NCI-H526 treated with DMSO at 0.1 percent for 48 hours (cell line): ENCODE data around the gene MEF2D.
A peak's percentile ranks its signal among the peaks of the same experiment; 100 is the strongest.

Experiments
- DNase-seq: peaks from one replicate; lab custom pipeline; 2025; lab: John Stamatoyannopoulos, UW

MEF2D gene

GRCh38 chr1:156443286-156443685 is 57.3 kb downstream of the MEF2D start:
- DNase-seq = no peak

- DNase-seq = no peak
Measured at GRCh38 chr1:156440654-156441437, 59.7 kb downstream of the MEF2D start.

GRCh38 chr1:156439777-156440183 is 60.8 kb downstream of the MEF2D start:
- no peak for DNase-seq

- DNase-seq = no peak
Measured at GRCh38 chr1:156439036-156439776, 61.4 kb downstream of the MEF2D start.

GRCh38 chr1:156438278-156438987 is 62.1 kb downstream of the MEF2D start:
- peak; percentile 40 for DNase-seq

- DNase-seq = peak; percentile 91
Measured at GRCh38 chr1:156437037-156437867, 63.3 kb downstream of the MEF2D start.

GRCh38 chr1:156436141-156437036 is 64.2 kb downstream of the MEF2D start:
- peak; percentile 93 for DNase-seq

GRCh38 chr1:156435545-156436140 is 64.9 kb downstream of the MEF2D start:
- peak; percentile 59 for DNase-seq

- DNase-seq = peak; percentile 74
Measured at GRCh38 chr1:156434989-156435544, 65.5 kb downstream of the MEF2D start.

GRCh38 chr1:156433602-156434001 is 67.0 kb downstream of the MEF2D start:
- DNase-seq = peak; percentile 66

- no peak for DNase-seq
Measured at GRCh38 chr1:156433032-156433431, 67.5 kb downstream of the MEF2D start.

GRCh38 chr1:156432669-156433018 is 67.9 kb downstream of the MEF2D start:
- no peak for DNase-seq

- DNase-seq = peak; percentile 89
Measured at GRCh38 chr1:156431769-156432668, 68.6 kb downstream of the MEF2D start.

- DNase-seq = no peak
Measured at GRCh38 chr1:156431366-156431765, 69.2 kb downstream of the MEF2D start.

GRCh38 chr1:156430866-156431265 is 69.7 kb downstream of the MEF2D start:
- DNase-seq = no peak

GRCh38 chr1:156430303-156430702 is 70.3 kb downstream of the MEF2D start:
- peak; percentile 61 for DNase-seq

- DNase-seq = no peak
Measured at GRCh38 chr1:156429313-156430060, 71.1 kb downstream of the MEF2D start.

GRCh38 chr1:156428746-156429288 is 71.8 kb downstream of the MEF2D start:
- DNase-seq = no peak
